ENCODE data around the gene SLC49A4.

SLC49A4 gene

GRCh38 chr3:122911901-122912300 is 117.0 kb downstream of the SLC49A4 start:
- no peak for DNase-seq

- no peak for DNase-seq
Measured at GRCh38 chr3:122912772-122913538, 118.1 kb downstream of the SLC49A4 start.

- no peak for DNase-seq
Measured at GRCh38 chr3:122913539-122914100, 118.8 kb downstream of the SLC49A4 start.

GRCh38 chr3:122915300-122916055 is 120.6 kb downstream of the SLC49A4 start:
- no peak for DNase-seq

- no peak for DNase-seq
Measured at GRCh38 chr3:122916084-122916483, 121.2 kb downstream of the SLC49A4 start.

- no peak for DNase-seq
Measured at GRCh38 chr3:122916580-122916979, 121.7 kb downstream of the SLC49A4 start.

- DNase-seq, result no peak
Measured at GRCh38 chr3:122917412-122917811, 122.5 kb downstream of the SLC49A4 start.

- DNase-seq, result no peak
Measured at GRCh38 chr3:122918576-122919290, 123.9 kb downstream of the SLC49A4 start.

- DNase-seq, result no peak
Measured at GRCh38 chr3:122919291-122919610, 124.4 kb downstream of the SLC49A4 start.

GRCh38 chr3:122920986-122921385 is 126.1 kb downstream of the SLC49A4 start:
- DNase-seq, result no peak

- DNase-seq, result no peak
Measured at GRCh38 chr3:122921791-122922651, 127.2 kb downstream of the SLC49A4 start.

GRCh38 chr3:122923611-122924010 is 128.7 kb downstream of the SLC49A4 start:
- DNase-seq, result no peak

GRCh38 chr3:122924056-122924455 is 129.2 kb downstream of the SLC49A4 start:
- DNase-seq, result no peak

- no peak for DNase-seq
Measured at GRCh38 chr3:122925756-122926155, 130.9 kb downstream of the SLC49A4 start.

GRCh38 chr3:122926322-122926721 is 131.5 kb downstream of the SLC49A4 start:
- DNase-seq, result no peak

- DNase-seq, result no peak
Measured at GRCh38 chr3:122926811-122927210, 131.9 kb downstream of the SLC49A4 start.

GRCh38 chr3:122927726-122928125 is 132.9 kb downstream of the SLC49A4 start:
- DNase-seq, result no peak

GRCh38 chr3:122928396-122929187 is 133.7 kb downstream of the SLC49A4 start:
- no peak for DNase-seq

- DNase-seq, result no peak
Measured at GRCh38 chr3:122929188-122930062, 134.6 kb downstream of the SLC49A4 start.
